CD4-positive, alpha-beta T cell (primary cell): Measurements from ENCODE around the gene SLC6A4. TPM values are rescaled to one million over a fixed set of nuclear protein-coding genes. Genes with fewer than 3 reads are reported as not detected.
A peak's percentile ranks its signal among the peaks of the same experiment; 100 is the strongest.

Source experiments
- ATAC-seq: fragments of 200-7000 bp; cut with Tn5 transposase; one replicate; pipeline ENCODE4 v1.10.0; 2022; ENCODE audit warnings: mild to moderate bottlenecking; ENCODE audit not compliant: poor library complexity
- CTCF ChIA-PET: fragments of 350-600 bp; sonication (Branson Sonifier 250); formaldehyde crosslinking; loops from one replicate; lab custom pipeline; 2021; ENCODE audit warnings: antibody characterized with exemption, inconsistent platforms; lab: Charles Lee
- POLR2A ChIA-PET: fragments of 350-600 bp; sonication (Branson Sonifier 250); formaldehyde crosslinking; loops from one replicate; lab custom pipeline; 2021; ENCODE audit warnings: antibody characterized with exemption, inconsistent platforms; lab: Charles Lee
- DNase-seq, 14 experiments: peaks; one replicate each; pipeline ENCODE4 v3.0.0-alpha.2; 2013 to 2020; ENCODE audit warnings: mixed read lengths in 2 of 14
- H3K27ac ChIP-seq, 2 donors: one replicate each; pipeline versions ENCODE4 v1.5.1 to v1.7.0; 2013; ENCODE audit warnings: low read length in 2 of 2, low read depth in 1 of 2, mild to moderate bottlenecking in 1 of 2
- H3K27me3 ChIP-seq, 2 experiments: 1 replicate in 1 of 2; 2 replicates in 1 of 2; pipeline versions ENCODE4 v1.6.1 to v1.7.0; 2013; ENCODE audit warnings: low read length in 2 of 2, control low read depth in 1 of 2, mild to moderate bottlenecking in 1 of 2, moderate library complexity in 1 of 2; ENCODE audit not compliant: insufficient read depth in 2 of 2, control insufficient read depth in 1 of 2
- H3K36me3 ChIP-seq: one replicate; pipeline ENCODE4 v1.6.1; 2013; ENCODE audit warnings: low read length, control low read depth; ENCODE audit not compliant: insufficient read depth
- H3K4me1 ChIP-seq: one replicate; pipeline ENCODE4 v1.6.1; 2013; ENCODE audit warnings: low read length, control low read depth; ENCODE audit not compliant: insufficient read depth
- H3K4me3 ChIP-seq: one replicate; pipeline ENCODE4 v1.5.1; 2013; ENCODE audit warnings: mild to moderate bottlenecking, low read length, moderate library complexity
- H3K9me3 ChIP-seq, 2 experiments: 1 replicate in 1 of 2; 2 replicates in 1 of 2; pipeline versions ENCODE4 v1.6.1 to v1.7.0; 2013; ENCODE audit warnings: low read length in 2 of 2, mild to moderate bottlenecking in 2 of 2, control low read depth in 1 of 2, moderate library complexity in 1 of 2; ENCODE audit not compliant: control insufficient read depth in 1 of 2, insufficient read depth in 1 of 2
- H3K27ac Mint-ChIP-seq: one replicate; pipeline ENCODE4 v1.8.0; 2020; ENCODE audit warnings: mixed read lengths
- H3K27me3 Mint-ChIP-seq: one replicate; pipeline ENCODE4 v1.8.0; 2021; ENCODE audit warnings: mixed read lengths
- H3K36me3 Mint-ChIP-seq: one replicate; pipeline ENCODE4 v1.8.0; 2021; ENCODE audit warnings: low read depth, mixed read lengths
- H3K4me1 Mint-ChIP-seq: one replicate; pipeline ENCODE4 v1.8.0; 2021; ENCODE audit warnings: low read depth, mixed read lengths
- H3K4me3 Mint-ChIP-seq: one replicate; pipeline ENCODE4 v1.8.0; 2020; ENCODE audit warnings: mild to moderate bottlenecking, mixed read lengths
- H3K9me3 Mint-ChIP-seq: one replicate; pipeline ENCODE4 v1.8.0; 2020; ENCODE audit warnings: mixed read lengths
- intact Hi-C, 2 experiments: fragments of 100-400 bp; cut with DNase I in 1 of 2; cut with micrococcal nuclease in 1 of 2; formaldehyde crosslinking; loops; one replicate each; pipeline versions ENCODE4 v1.15.1 to v1.9.0; 2023 to 2025; cut with DNase I, micrococcal nuclease
- total RNA-seq, 174 experiments: library from RNA in 2 of 174; stranded (reverse) in 2 of 174; gene quantifications; one replicate each; pipeline ENCODE4 v1.2.3 and lab custom pipeline; 2021 to 2026
- TF ChIP-seq, protein P1 (sequence below): fragments of 200-600 bp; IDR thresholded peaks from one replicate; pipeline ENCODE4 v1.8.0; 2022; ENCODE audit warnings: antibody characterized with exemption, mild to moderate bottlenecking

Gene SLC6A4
- total RNA-seq, 2 experiments from 2014 or later = not detected

DNA sequence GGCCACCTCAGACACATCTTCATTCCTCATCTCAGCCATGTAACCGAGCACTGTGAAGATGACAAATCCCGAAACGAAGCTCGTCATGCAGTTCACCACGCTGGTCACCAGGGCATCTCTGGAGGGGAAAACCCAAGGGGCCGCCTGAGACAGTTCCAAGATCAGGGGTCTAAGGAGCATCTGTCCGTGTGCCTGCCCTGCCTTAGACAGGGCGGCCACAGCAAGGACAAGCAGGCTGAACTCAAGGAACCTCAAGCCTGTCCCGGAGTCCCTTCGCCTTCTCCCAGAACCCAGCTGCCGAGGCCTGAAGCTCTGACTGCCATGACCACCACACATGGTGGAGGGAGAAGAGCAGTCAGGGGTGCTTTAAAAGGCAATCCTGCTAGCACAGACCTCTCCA is 22.7 kb downstream of the SLC6A4 start:
- Mint-ChIP-seq H3K27ac (no peak overlapping the region), H3K4me1 (no peaks in the 10 kb centered on the region), H3K4me3 (no peak overlapping the region), H3K9me3 (no peaks in the 10 kb centered on the region), H3K27me3 (peaks cover 13% of the 10 kb centered on the region), H3K36me3 (no peaks in the 10 kb centered on the region)
- TF ChIP-seq, protein P1, sequence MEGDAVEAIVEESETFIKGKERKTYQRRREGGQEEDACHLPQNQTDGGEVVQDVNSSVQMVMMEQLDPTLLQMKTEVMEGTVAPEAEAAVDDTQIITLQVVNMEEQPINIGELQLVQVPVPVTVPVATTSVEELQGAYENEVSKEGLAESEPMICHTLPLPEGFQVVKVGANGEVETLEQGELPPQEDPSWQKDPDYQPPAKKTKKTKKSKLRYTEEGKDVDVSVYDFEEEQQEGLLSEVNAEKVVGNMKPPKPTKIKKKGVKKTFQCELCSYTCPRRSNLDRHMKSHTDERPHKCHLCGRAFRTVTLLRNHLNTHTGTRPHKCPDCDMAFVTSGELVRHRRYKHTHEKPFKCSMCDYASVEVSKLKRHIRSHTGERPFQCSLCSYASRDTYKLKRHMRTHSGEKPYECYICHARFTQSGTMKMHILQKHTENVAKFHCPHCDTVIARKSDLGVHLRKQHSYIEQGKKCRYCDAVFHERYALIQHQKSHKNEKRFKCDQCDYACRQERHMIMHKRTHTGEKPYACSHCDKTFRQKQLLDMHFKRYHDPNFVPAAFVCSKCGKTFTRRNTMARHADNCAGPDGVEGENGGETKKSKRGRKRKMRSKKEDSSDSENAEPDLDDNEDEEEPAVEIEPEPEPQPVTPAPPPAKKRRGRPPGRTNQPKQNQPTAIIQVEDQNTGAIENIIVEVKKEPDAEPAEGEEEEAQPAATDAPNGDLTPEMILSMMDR = no peak
- no peak for DNase-seq
- ChIA-PET POLR2A (no interaction called here), CTCF (no interaction called here)
- no peaks in the 10 kb centered on the region for H3K4me1 ChIP-seq
- H3K27me3 ChIP-seq = no peaks in the 10 kb centered on the region
- no peak overlapping the region for H3K4me3 ChIP-seq
- ATAC-seq = no peak
- intact Hi-C loops = no loop called here
- H3K9me3 ChIP-seq = no peaks in the 10 kb centered on the region
- H3K27ac ChIP-seq = no peak overlapping the region
- no peaks in the 10 kb centered on the region for H3K36me3 ChIP-seq

DNA sequence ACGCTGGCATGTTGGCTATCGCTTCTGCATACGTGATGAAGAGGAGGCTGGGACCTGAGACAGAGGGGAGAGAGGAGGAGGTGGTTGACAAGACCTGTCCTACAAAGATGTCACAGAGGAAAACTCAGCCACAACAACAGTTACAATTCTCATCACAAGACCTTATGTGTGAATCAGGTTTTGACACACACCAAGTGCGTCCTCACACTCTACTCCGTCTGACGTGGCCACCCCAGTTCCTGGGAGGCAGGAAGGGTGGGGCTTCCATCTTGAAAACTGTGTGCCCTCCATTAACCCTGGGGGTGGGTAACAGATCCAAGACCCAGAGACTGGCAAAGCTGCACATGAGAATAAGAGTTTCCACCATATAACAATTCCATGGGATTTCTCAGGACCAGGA is 24.1 kb downstream of the SLC6A4 start:
- H3K27ac Mint-ChIP-seq = no peak overlapping the region
- no peaks in the 10 kb centered on the region for H3K4me1 ChIP-seq
- no peaks in the 10 kb centered on the region for H3K36me3 Mint-ChIP-seq
- H3K4me1 Mint-ChIP-seq = no peaks in the 10 kb centered on the region
- H3K9me3 ChIP-seq = no peaks in the 10 kb centered on the region
- ChIA-PET CTCF (no interaction called here), POLR2A (no interaction called here)
- no peaks in the 10 kb centered on the region for H3K36me3 ChIP-seq
- no peaks in the 10 kb centered on the region for H3K9me3 Mint-ChIP-seq
- peaks cover 16% of the 10 kb centered on the region for H3K27me3 Mint-ChIP-seq
- intact Hi-C loops = no loop called here
- H3K27ac ChIP-seq = no peak overlapping the region
- ATAC-seq (no peak), DNase-seq (peak in 1 of 14 experiments; percentile 9)
- no peaks in the 10 kb centered on the region for H3K27me3 ChIP-seq
- no peak overlapping the region for H3K4me3 Mint-ChIP-seq
- no peak overlapping the region for H3K4me3 ChIP-seq
- TF ChIP-seq, protein P1 = no peak

DNA sequence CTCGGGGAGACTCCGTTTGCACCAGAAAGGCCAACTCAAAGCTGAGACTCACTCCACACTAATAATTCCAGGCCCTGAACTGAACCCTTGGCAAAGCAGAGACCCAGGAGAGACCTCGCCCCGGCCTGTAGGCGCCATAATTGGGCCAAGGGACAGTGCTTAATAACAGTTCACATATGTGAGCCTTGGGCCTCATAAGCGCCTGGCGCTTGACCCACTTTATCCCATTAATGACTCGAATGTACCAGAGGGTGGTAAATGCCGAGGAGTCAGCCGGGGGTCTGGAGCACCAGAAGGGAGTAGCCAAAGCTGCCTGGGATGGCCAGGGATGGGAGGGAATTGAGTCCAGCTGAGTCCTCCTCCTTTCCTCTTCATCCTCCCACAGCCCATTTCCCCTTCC is 24.6 kb downstream of the SLC6A4 start:
- no peak for ATAC-seq
- no peak overlapping the region for H3K4me3 Mint-ChIP-seq
- H3K4me1 Mint-ChIP-seq = no peaks in the 10 kb centered on the region

More for the DNA sequence above, 24.6 kb downstream of the SLC6A4 start:
- H3K4me3 ChIP-seq = no peak overlapping the region
- intact Hi-C loops = no loop called here
- POLR2A ChIA-PET = no interaction called here
- no peaks in the 10 kb centered on the region for H3K36me3 ChIP-seq
- Mint-ChIP-seq H3K27ac (no peak overlapping the region), H3K9me3 (no peaks in the 10 kb centered on the region), H3K36me3 (no peaks in the 10 kb centered on the region), H3K27me3 (peaks cover 16% of the 10 kb centered on the region)
- CTCF ChIA-PET = no interaction called here
- no peak for DNase-seq
- H3K27me3 ChIP-seq = no peaks in the 10 kb centered on the region
- no peak overlapping the region for H3K27ac ChIP-seq
- H3K9me3 ChIP-seq = no peaks in the 10 kb centered on the region
- TF ChIP-seq, protein P1 = no peak
- H3K4me1 ChIP-seq = no peaks in the 10 kb centered on the region
